H9 (cell line): ENCODE results near the gene PLAC1. TPM values are rescaled to one million over a fixed set of nuclear protein-coding genes. Genes with fewer than 3 reads are reported as not detected.

ENCODE experiments used
- DNase-seq: peaks from one replicate; pipeline ENCODE4 v3.0.0-alpha.2; 2017
- H2AFZ ChIP-seq: one replicate; pipeline ENCODE4 v1.6.1; 2013; ENCODE audit warnings: mild to moderate bottlenecking, low read length, control low read depth, moderate library complexity
- H2AK5ac ChIP-seq: 2 replicates; pipeline ENCODE4 v1.6.1; 2013; ENCODE audit warnings: low read length, control low read depth, mixed read lengths; ENCODE audit not compliant: insufficient read length
- H2BK120ac ChIP-seq: one replicate; pipeline ENCODE4 v1.6.1; 2013; ENCODE audit warnings: low read depth, mild to moderate bottlenecking, low read length, control low read depth, inconsistent platforms; ENCODE audit not compliant: poor library complexity, severe bottlenecking
- H2BK12ac ChIP-seq: 2 replicates; pipeline ENCODE4 v1.6.1; 2013; ENCODE audit warnings: low read length, control low read depth, mixed read lengths, low read depth; ENCODE audit not compliant: insufficient read length
- H2BK15ac ChIP-seq: 2 replicates; pipeline ENCODE4 v1.6.1; 2013; ENCODE audit warnings: low read depth, low read length, control low read depth
- H2BK20ac ChIP-seq: one replicate; pipeline ENCODE4 v1.6.1; 2013; ENCODE audit warnings: low read depth, mild to moderate bottlenecking, low read length, control low read depth, inconsistent platforms; ENCODE audit not compliant: poor library complexity, severe bottlenecking
- H2BK5ac ChIP-seq: 2 replicates; pipeline ENCODE4 v1.6.1; 2013; ENCODE audit warnings: low read length, control low read depth, mixed read lengths; ENCODE audit not compliant: insufficient read length
- H3K14ac ChIP-seq: 2 replicates; pipeline ENCODE4 v1.6.1; 2013; ENCODE audit warnings: low read length, control low read depth; ENCODE audit not compliant: insufficient read depth
- H3K18ac ChIP-seq: 2 replicates; pipeline ENCODE4 v1.6.1; 2013; ENCODE audit warnings: low read depth, mild to moderate bottlenecking, mixed read lengths, low read length, control low read depth; ENCODE audit not compliant: insufficient read length
- H3K23ac ChIP-seq: 2 replicates; pipeline ENCODE4 v1.6.1; 2013; ENCODE audit warnings: low read length, control low read depth, mixed read lengths, low read depth; ENCODE audit not compliant: insufficient read length
- H3K23me2 ChIP-seq: 2 replicates; pipeline ENCODE4 v1.6.1; 2013; ENCODE audit warnings: low read depth, mild to moderate bottlenecking, mixed read lengths, low read length, control low read depth; ENCODE audit not compliant: insufficient read length, poor library complexity, severe bottlenecking
- H3K27ac ChIP-seq: 2 replicates; pipeline ENCODE4 v1.5.1; 2013; ENCODE audit warnings: low read length, control low read depth, mixed read lengths, low read depth; ENCODE audit not compliant: insufficient read length
- H3K27me3 ChIP-seq: 2 replicates; pipeline ENCODE4 v1.6.1; 2013; ENCODE audit warnings: low read length, control low read depth, inconsistent platforms; ENCODE audit not compliant: insufficient read depth
- H3K4ac ChIP-seq: 2 replicates; pipeline ENCODE4 v1.6.1; 2013; ENCODE audit warnings: low read depth, mild to moderate bottlenecking, control low read depth, inconsistent platforms, low read length, moderate library complexity
- H3K4me1 ChIP-seq: 2 replicates; pipeline ENCODE4 v1.6.1; 2013; ENCODE audit warnings: low read length, control low read depth, inconsistent platforms; ENCODE audit not compliant: insufficient read depth
- H3K4me2 ChIP-seq: 2 replicates; pipeline ENCODE4 v1.6.1; 2013; ENCODE audit warnings: low read length, control low read depth, mixed read lengths; ENCODE audit not compliant: insufficient read length, insufficient read depth
- H3K56ac ChIP-seq: 2 replicates; pipeline ENCODE4 v1.6.1; 2013; ENCODE audit warnings: low read depth, mild to moderate bottlenecking, mixed read lengths, low read length, control low read depth; ENCODE audit not compliant: insufficient read length
- H3K79me1 ChIP-seq: 2 replicates; pipeline ENCODE4 v1.6.1; 2013; ENCODE audit warnings: low read depth, mild to moderate bottlenecking, moderate library complexity, low read length, control low read depth, inconsistent platforms; ENCODE audit not compliant: insufficient read depth, poor library complexity, severe bottlenecking
- H3K79me2 ChIP-seq: 2 replicates; pipeline ENCODE4 v1.6.1; 2013; ENCODE audit warnings: low read length, control low read depth, inconsistent platforms; ENCODE audit not compliant: insufficient read depth
- H3K9ac ChIP-seq: 2 replicates; pipeline ENCODE4 v1.6.1; 2013; ENCODE audit warnings: low read length, control low read depth, mixed read lengths; ENCODE audit not compliant: insufficient read length; ENCODE audit errors: extremely low read depth
- H3K9me3 ChIP-seq: one replicate; pipeline ENCODE4 v1.6.1; 2013; ENCODE audit warnings: low read depth, low read length, inconsistent platforms; ENCODE audit not compliant: control insufficient read depth
- H3T11ph ChIP-seq: one replicate; pipeline ENCODE4 v1.6.1; 2013; ENCODE audit warnings: mild to moderate bottlenecking, low read length, control low read depth, inconsistent platforms
- H4K20me1 ChIP-seq: one replicate; pipeline ENCODE4 v1.6.1; 2013; ENCODE audit not compliant: control insufficient read depth, insufficient read length, insufficient read depth
- H4K5ac ChIP-seq: 2 replicates; pipeline ENCODE4 v1.6.1; 2013; ENCODE audit warnings: low read depth, mild to moderate bottlenecking, mixed read lengths, low read length, control low read depth; ENCODE audit not compliant: insufficient read length
- H4K8ac ChIP-seq: replicated peaks from 2 replicates; pipeline ENCODE4 v1.6.1; 2013; ENCODE audit warnings: low read length, control low read depth, mixed read lengths, low read depth; ENCODE audit not compliant: insufficient read length
- H4K91ac ChIP-seq: 2 replicates; pipeline ENCODE4 v1.6.1; 2013; ENCODE audit warnings: low read depth, mild to moderate bottlenecking, moderate library complexity, mixed read lengths, low read length, control low read depth; ENCODE audit not compliant: insufficient read length
- H3K27ac Mint-ChIP-seq, 3 experiments: 2 replicates in 2 of 3; 3 replicates in 1 of 3; pipeline ENCODE4 v1.8.0; 2020 to 2021; ENCODE audit warnings: mixed read lengths in 3 of 3, mild to moderate bottlenecking in 1 of 3, moderate library complexity in 1 of 3
- H3K27me3 Mint-ChIP-seq: 2 replicates; pipeline ENCODE4 v1.8.0; 2021; ENCODE audit warnings: low read depth, mild to moderate bottlenecking, moderate library complexity, mixed read lengths
- H3K36me3 Mint-ChIP-seq, 3 experiments: 2 replicates in 2 of 3; 3 replicates in 1 of 3; pipeline ENCODE4 v1.8.0; 2020 to 2021; ENCODE audit warnings: low read depth in 3 of 3, mixed read lengths in 3 of 3; ENCODE audit not compliant: insufficient read depth in 1 of 3
- H3K4me1 Mint-ChIP-seq, 2 experiments: 2 replicates each; pipeline ENCODE4 v1.8.0; 2020; ENCODE audit warnings: mixed read lengths in 2 of 2
- H3K4me3 Mint-ChIP-seq, 2 experiments: 2 replicates in 1 of 2; 3 replicates in 1 of 2; pipeline ENCODE4 v1.8.0; 2020 to 2021; ENCODE audit warnings: mild to moderate bottlenecking in 2 of 2, mixed read lengths in 2 of 2, moderate library complexity in 1 of 2
- H3K9me3 Mint-ChIP-seq, 2 experiments: 2 replicates in 1 of 2; 3 replicates in 1 of 2; pipeline ENCODE4 v1.8.0; 2020; ENCODE audit warnings: mild to moderate bottlenecking in 2 of 2, mixed read lengths in 2 of 2, moderate library complexity in 1 of 2
- CTCF ChIP-seq: fragments of 200-600 bp; sonication (generic); conservative IDR thresholded peaks from 3 replicates; pipeline ENCODE4 v1.8.0; 2021; ENCODE audit warnings: antibody characterized with exemption, mild to moderate bottlenecking
- total RNA-seq: library from RNA; stranded (reverse); gene quantifications from 2 replicates; pipeline ENCODE4 v1.2.1, GENCODE V29; 2021

The PLAC1 gene
- total RNA-seq, 1 experiment from 2014 or later = 0.68 TPM

- Mint-ChIP-seq H3K4me3 (no peak overlapping the region), H3K36me3 (peaks cover 0 to 2% (median 0%) of the 10 kb centered on the region in 3 experiments; a peak in 1 of 7 replicates), H3K27me3 (no peaks in the 10 kb centered on the region; the same call in 1 of the 2 replicates), H3K4me1 (no peaks in the 10 kb centered on the region), H3K9me3 (peaks cover 0 to 62% of the 10 kb centered on the region in 2 experiments; a peak in 4 of 5 replicates), H3K27ac (no peak overlapping the region)
- Histone ChIP-seq H2AK5ac (no peak overlapping the region), H3K27ac (no peak overlapping the region), H4K5ac (no peak overlapping the region), H3K4ac (no peak overlapping the region), H2BK20ac (no peak overlapping the region), H2BK120ac (no peak overlapping the region), H4K20me1 (no peaks in the 10 kb centered on the region), H3K18ac (no peak overlapping the region), H3K14ac (no peak overlapping the region), H4K91ac (no peak overlapping the region), H3K56ac (no peak overlapping the region), H3K4me2 (no peak overlapping the region), H3T11ph (no peak overlapping the region), H3K79me1 (no peaks in the 10 kb centered on the region), H3K4me1 (no peaks in the 10 kb centered on the region), H3K9ac (no peak overlapping the region), H3K27me3 (no peaks in the 10 kb centered on the region), H3K9me3 (no peaks in the 10 kb centered on the region), H2BK5ac (no peak overlapping the region), H3K79me2 (no peaks in the 10 kb centered on the region), H2AFZ (no peak overlapping the region), H3K23me2 (no peaks in the 10 kb centered on the region), H4K8ac (no peak overlapping the region), H2BK12ac (no peak overlapping the region), H3K23ac (no peak overlapping the region), H2BK15ac (no peak overlapping the region)
- no peak for DNase-seq
- TF ChIP-seq CTCF = no peak
Measured at GRCh38 chrX:134592303-134592702, 66.0 kb downstream of the PLAC1 start.
